Sigmoid colon (tissue), 3 donors: Measurements from ENCODE around the gene SERINC5.

Source experiments
- CTCF ChIP-seq, 4 experiments: fragments of 450-650 bp in 3 of 4; fragments of 200-600 bp in 1 of 4; IDR thresholded peaks; one replicate each; pipeline ENCODE4 v1.5.1; 2016 to 2019; ENCODE audit warnings: antibody characterized with exemption in 4 of 4, mild to moderate bottlenecking in 3 of 4, moderate library complexity in 2 of 4
- POLR2A ChIP-seq, 2 donors: fragments of 450-650 bp; IDR thresholded peaks; one replicate each; pipeline ENCODE4 v1.6.1; 2016; ENCODE audit warnings: antibody characterized with exemption in 2 of 2, mild to moderate bottlenecking in 2 of 2, moderate library complexity in 2 of 2

GRCh38 chr5:80185095-80185494 lies 70.8 kb downstream of the SERINC5 start:
- TF ChIP-seq CTCF (IDR thresholded peaks at IDR 0.05): no peak
- TF ChIP-seq POLR2A (IDR thresholded peaks at IDR 0.05): no peak
